Hematopoietic multipotent progenitor cell treated with erythropoietin and hydrocortisone succinate and interleukin-3 and kit ligand, for 15 days (in vitro differentiated cells): ENCODE data around the gene ARPC5L.
A peak's percentile ranks its signal among the peaks of the same experiment; 100 is the strongest.
"Not testable (repeated sequence)": the region's sequence is repeated elsewhere in the genome, so short reads cannot be mapped to it uniquely, and the experiment has no call there.

Experiments used
- DNase-seq: peaks from one replicate; pipeline ENCODE4 v3.0.0-alpha.2; 2015; ENCODE audit warnings: low spot score

The ARPC5L gene

GRCh38 chr9:124894035-124894740, 32.3 kb downstream of the ARPC5L start:
- DNase-seq, result no peak

- DNase-seq, result peak; percentile 31
Observed at GRCh38 chr9:124894741-124895170, 32.8 kb downstream of the ARPC5L start.

- no peak for DNase-seq
Observed at GRCh38 chr9:124897570-124898460, 35.9 kb downstream of the ARPC5L start.

- DNase-seq, result no peak
Observed at GRCh38 chr9:124899845-124900244, 37.9 kb downstream of the ARPC5L start.

DNA sequence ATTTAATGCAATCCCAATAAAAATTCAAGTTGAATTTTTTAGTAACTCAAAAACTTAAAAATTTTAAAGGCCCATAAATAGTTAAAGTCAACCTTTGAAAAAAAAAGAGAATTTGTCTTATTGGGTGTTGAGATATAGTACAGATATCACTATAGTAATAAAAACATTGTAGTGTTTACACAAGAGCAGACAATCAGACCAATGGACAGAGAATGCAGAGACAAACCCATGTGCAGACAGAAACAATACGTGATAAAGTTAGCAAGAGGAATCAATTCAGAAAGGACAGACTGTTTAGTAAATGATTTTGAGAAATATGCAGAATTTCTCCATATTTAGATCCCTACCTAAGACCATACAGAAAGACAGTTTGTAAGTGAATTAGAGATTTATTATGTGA, 45.0 kb downstream of the ARPC5L start:
- DNase-seq, result no peak

GRCh38 chr9:124908098-124908497, 46.2 kb downstream of the ARPC5L start:
- no peak for DNase-seq

GRCh38 chr9:124911766-124912165, 49.8 kb downstream of the ARPC5L start:
- DNase-seq, result no peak

GRCh38 chr9:124913378-124913777, 51.4 kb downstream of the ARPC5L start:
- no peak for DNase-seq

- DNase-seq, result no peak
Observed at GRCh38 chr9:124914753-124915405, 52.9 kb downstream of the ARPC5L start.

DNA sequence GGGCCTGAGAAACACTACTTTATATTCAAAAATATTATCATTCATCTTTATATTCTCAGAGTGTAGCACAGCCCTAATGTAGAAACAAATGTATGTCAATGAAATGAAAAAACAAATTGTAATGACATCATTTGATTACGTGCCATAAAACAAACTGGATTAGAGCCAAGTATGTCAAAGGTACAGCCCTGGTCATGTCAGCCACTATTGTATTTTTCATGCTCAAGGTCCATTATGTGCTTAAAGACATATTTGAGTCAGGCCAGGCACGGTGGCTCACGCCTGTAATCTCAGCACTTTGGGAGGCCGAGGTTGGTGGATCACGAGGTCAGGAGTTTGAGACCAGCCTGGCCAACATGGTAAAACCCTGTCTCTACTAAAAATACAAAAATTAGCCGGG, 58.5 kb downstream of the ARPC5L start:
- not testable (repeated sequence) for DNase-seq
